HG03280 (cell line): ENCODE results near the gene DLST.
"Not testable (repeated sequence)": the region's sequence is repeated elsewhere in the genome, so short reads cannot be mapped to it uniquely, and the experiment has no call there.

ENCODE experiments used
- ATAC-seq: cut with Tn5 transposase; IDR thresholded peaks from one replicate; pipeline ENCODE4 v1.9.1; 2021; ENCODE audit warnings: mild to moderate bottlenecking, moderate library complexity; ENCODE audit not compliant: unreplicated experiment

DLST gene

GRCh38 chr14:74915826-74916225 is 34.1 kb downstream of the DLST start:
- no peak for ATAC-seq

GRCh38 chr14:74917178-74917543 is 35.4 kb downstream of the DLST start:
- ATAC-seq = no peak

- ATAC-seq = no peak
Observed at GRCh38 chr14:74917646-74918081, 35.9 kb downstream of the DLST start.

- no peak for ATAC-seq
Observed at GRCh38 chr14:74918380-74918779, 36.7 kb downstream of the DLST start.

GRCh38 chr14:74919421-74920165 is 37.9 kb downstream of the DLST start:
- no peak for ATAC-seq

- ATAC-seq = no peak
Observed at GRCh38 chr14:74920281-74920680, 38.6 kb downstream of the DLST start.

GRCh38 chr14:74921053-74921620 is 39.4 kb downstream of the DLST start:
- no peak for ATAC-seq

GRCh38 chr14:74921987-74922751 is 40.5 kb downstream of the DLST start:
- ATAC-seq = no peak

- ATAC-seq = peak; percentile 97
Observed at GRCh38 chr14:74922752-74923401, 41.2 kb downstream of the DLST start, which contains the start of gene RPS6KL1. Gene RPS6KL1 (minus strand): TSS chr14:74923260. CDS start chr14:74921541, 1,719 bp downstream.

GRCh38 chr14:74924061-74924460 is 42.3 kb downstream of the DLST start:
- no peak for ATAC-seq

GRCh38 chr14:74927225-74927624 is 45.5 kb downstream of the DLST start:
- ATAC-seq = no peak

- ATAC-seq = no peak
Observed at GRCh38 chr14:74929242-74929641, 47.5 kb downstream of the DLST start.

- not testable (repeated sequence) for ATAC-seq
Observed at GRCh38 chr14:74931744-74932143, 50.0 kb downstream of the DLST start.

- no peak for ATAC-seq
Observed at GRCh38 chr14:74932401-74932901, 50.7 kb downstream of the DLST start.

GRCh38 chr14:74932936-74933335 is 51.2 kb downstream of the DLST start:
- ATAC-seq = not testable (repeated sequence)

- ATAC-seq = no peak
Observed at GRCh38 chr14:74934041-74934440, 52.3 kb downstream of the DLST start.

GRCh38 chr14:74934476-74935359 is 53.0 kb downstream of the DLST start:
- ATAC-seq = no peak

- no peak for ATAC-seq
Observed at GRCh38 chr14:74935360-74935680, 53.6 kb downstream of the DLST start.

- ATAC-seq = no peak
Observed at GRCh38 chr14:74936151-74936550, 54.4 kb downstream of the DLST start.

GRCh38 chr14:74936731-74937130 is 55.0 kb downstream of the DLST start:
- no peak for ATAC-seq
